Smooth muscle cell of the pulmonary artery (primary cell): ENCODE results near the gene MOK. TPM values are rescaled to one million over a fixed set of nuclear protein-coding genes. Genes with fewer than 3 reads are reported as not detected.

Experiments
- total RNA-seq: library from RNA; depleted of rRNA; stranded (reverse); fragments of >200 nt; gene quantifications from 2 replicates; pipeline ENCODE4 v1.2.3, GENCODE V29; 2014

MOK gene, protein sequence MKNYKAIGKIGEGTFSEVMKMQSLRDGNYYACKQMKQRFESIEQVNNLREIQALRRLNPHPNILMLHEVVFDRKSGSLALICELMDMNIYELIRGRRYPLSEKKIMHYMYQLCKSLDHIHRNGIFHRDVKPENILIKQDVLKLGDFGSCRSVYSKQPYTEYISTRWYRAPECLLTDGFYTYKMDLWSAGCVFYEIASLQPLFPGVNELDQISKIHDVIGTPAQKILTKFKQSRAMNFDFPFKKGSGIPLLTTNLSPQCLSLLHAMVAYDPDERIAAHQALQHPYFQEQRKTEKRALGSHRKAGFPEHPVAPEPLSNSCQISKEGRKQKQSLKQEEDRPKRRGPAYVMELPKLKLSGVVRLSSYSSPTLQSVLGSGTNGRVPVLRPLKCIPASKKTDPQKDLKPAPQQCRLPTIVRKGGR
- total RNA-seq: 7.0 and 10.7 TPM in 2 replicates

DNA sequence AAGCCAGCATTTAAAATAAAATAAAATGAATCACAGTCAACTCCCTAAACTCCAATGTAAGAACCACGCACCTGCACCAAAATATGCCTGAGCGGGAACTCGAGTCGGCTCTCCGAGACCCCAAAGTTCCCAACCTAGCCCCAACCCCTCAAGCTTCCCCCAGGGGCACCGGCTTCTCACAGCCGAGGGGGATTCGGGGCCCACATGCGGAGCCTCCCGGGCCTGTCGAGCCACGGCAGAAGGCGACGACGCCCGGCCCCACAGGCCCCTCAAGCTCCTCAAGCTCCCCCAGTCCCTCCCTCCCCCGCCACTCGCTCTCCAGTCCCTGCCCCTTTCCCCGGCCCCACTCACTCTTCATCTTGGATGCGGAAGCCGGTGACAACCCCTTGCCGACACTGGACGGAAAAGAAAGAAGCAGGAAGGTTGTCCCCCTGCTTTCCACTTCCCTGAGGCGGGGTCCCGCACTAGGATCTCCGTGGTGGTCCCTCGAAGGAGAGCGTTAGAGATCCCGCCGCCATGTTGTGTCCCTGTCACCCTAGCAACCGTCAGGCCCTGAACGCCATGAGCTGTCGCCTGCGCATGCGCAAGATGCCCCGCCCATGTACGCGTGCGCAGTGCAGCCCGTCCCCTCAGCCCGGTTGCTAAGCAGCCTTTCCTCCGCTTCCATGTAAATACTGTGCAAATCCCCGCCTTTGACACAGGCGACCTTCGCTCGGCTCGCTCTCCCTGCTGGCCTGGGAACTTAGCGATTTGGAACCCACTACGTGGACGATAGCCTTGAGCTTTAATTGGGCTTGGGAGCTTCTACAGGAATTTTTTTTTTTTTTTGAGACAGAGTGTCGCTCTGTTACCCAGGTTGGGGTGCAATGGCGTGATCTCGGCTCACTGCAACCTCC, at the start of gene MOK:
Gene MOK, minus strand, starts transcription at position 554 of the 896 bp plus-strand sequence. Its CDS starts 196 bp downstream, at position 358.

GRCh38 chr14:102319351-102320032, 14.5 kb upstream of the MOK start, which contains the start of gene ZNF839:
ZNF839 (plus strand) TSS chr14:102319746; CDS start chr14:102319766, 20 bp downstream.

Other genes with a start within 250 kb of the MOK start
- gene HSP90AA1, start 218.1 kb downstream of the MOK start, total RNA-seq: 412 and 423 TPM in 2 replicates
- gene WDR20, start 165.3 kb downstream of the MOK start, total RNA-seq: 14.8 and 16.6 TPM in 2 replicates
- gene ZNF839, start 14.6 kb upstream of the MOK start, total RNA-seq: 8.3 and 10.2 TPM in 2 replicates
- 36.6 and 42.9 TPM in 2 replicates for gene CINP, start 57.7 kb upstream of the MOK start, total RNA-seq
- 23.3 and 36.1 TPM in 2 replicates for gene TECPR2, start 57.8 kb upstream of the MOK start, total RNA-seq
- gene ANKRD9, start 204.6 kb upstream of the MOK start, total RNA-seq: 16.1 and 36.8 TPM in 2 replicates